Loucy (cell line): ENCODE data around the gene HIPK1.

Source experiments
- H2AFZ ChIP-seq: fragments of 200-600 bp; sonication (generic); 2 replicates; pipeline ENCODE4 v1.6.0; 2016; ENCODE audit warnings: antibody characterized with exemption, mild to moderate bottlenecking, low read length, moderate library complexity
- H3F3A ChIP-seq: fragments of 200-600 bp; 2 replicates; pipeline ENCODE4 v1.6.0; 2016; ENCODE audit warnings: antibody characterized with exemption, low read depth, mild to moderate bottlenecking
- H3K27me3 ChIP-seq: fragments of 200-600 bp; sonication (generic); 2 replicates; pipeline ENCODE4 v1.6.1; 2014; ENCODE audit warnings: low read length, mild to moderate bottlenecking; ENCODE audit not compliant: insufficient read depth, poor library complexity, severe bottlenecking
- H3K36me3 ChIP-seq: fragments of 200-600 bp; sonication (generic); 2 replicates; pipeline ENCODE4 v1.6.1; 2016; ENCODE audit warnings: low read length; ENCODE audit not compliant: insufficient read depth
- H3K4me1 ChIP-seq: fragments of 200-600 bp; sonication (generic); 2 replicates; pipeline ENCODE4 v1.5.1; 2014; ENCODE audit warnings: low read length, mild to moderate bottlenecking; ENCODE audit not compliant: insufficient read depth, poor library complexity, severe bottlenecking
- H3K4me2 ChIP-seq: fragments of 200-600 bp; sonication (generic); 2 replicates; pipeline ENCODE4 v1.6.0; 2014; ENCODE audit warnings: antibody characterized with exemption, low read length, low read depth, mild to moderate bottlenecking; ENCODE audit not compliant: poor library complexity, severe bottlenecking
- H3K4me3 ChIP-seq: fragments of 200-600 bp; sonication (generic); 2 replicates; pipeline ENCODE4 v1.5.1; 2014; ENCODE audit warnings: low read length, mild to moderate bottlenecking, mixed read lengths; ENCODE audit not compliant: poor library complexity, severe bottlenecking
- H3K79me2 ChIP-seq: fragments of 200-600 bp; sonication (generic); 2 replicates; pipeline ENCODE4 v1.6.1; 2014; ENCODE audit warnings: low read length; ENCODE audit not compliant: insufficient read depth
- H3K9ac ChIP-seq: fragments of 200-600 bp; sonication (generic); 2 replicates; pipeline ENCODE4 v1.6.0; 2014; ENCODE audit warnings: mild to moderate bottlenecking, low read depth, low read length, moderate library complexity; ENCODE audit not compliant: poor library complexity, severe bottlenecking
- H3K9me2 ChIP-seq: fragments of 200-600 bp; sonication (generic); replicated peaks from 2 replicates; pipeline ENCODE4 v1.6.1; 2016; ENCODE audit warnings: low read depth, low read length, mixed read lengths
- H3K9me3 ChIP-seq: fragments of 200-600 bp; sonication (generic); 2 replicates; pipeline ENCODE4 v1.6.1; 2014; ENCODE audit warnings: mild to moderate bottlenecking, antibody characterized with exemption, low read length, low read depth; ENCODE audit not compliant: insufficient read depth
- H4K20me1 ChIP-seq: fragments of 200-600 bp; sonication (generic); 2 replicates; pipeline ENCODE4 v1.6.0; 2014; ENCODE audit warnings: antibody characterized with exemption, low read length, mild to moderate bottlenecking; ENCODE audit not compliant: insufficient read depth, poor library complexity, severe bottlenecking
- EZH2phosphoT487 ChIP-seq: fragments of 200-600 bp; IDR thresholded peaks from 2 replicates; pipeline ENCODE4 v1.6.1; 2018; ENCODE audit warnings: antibody characterized with exemption, mild to moderate bottlenecking, moderate library complexity, borderline replicate concordance
- TF ChIP-seq, protein P1 (sequence below): fragments of 200-600 bp; sonication (generic); conservative IDR thresholded peaks from 2 replicates; pipeline ENCODE4 v1.5.1; 2014; ENCODE audit warnings: mild to moderate bottlenecking, antibody characterized with exemption, low read length

The HIPK1 gene

DNA sequence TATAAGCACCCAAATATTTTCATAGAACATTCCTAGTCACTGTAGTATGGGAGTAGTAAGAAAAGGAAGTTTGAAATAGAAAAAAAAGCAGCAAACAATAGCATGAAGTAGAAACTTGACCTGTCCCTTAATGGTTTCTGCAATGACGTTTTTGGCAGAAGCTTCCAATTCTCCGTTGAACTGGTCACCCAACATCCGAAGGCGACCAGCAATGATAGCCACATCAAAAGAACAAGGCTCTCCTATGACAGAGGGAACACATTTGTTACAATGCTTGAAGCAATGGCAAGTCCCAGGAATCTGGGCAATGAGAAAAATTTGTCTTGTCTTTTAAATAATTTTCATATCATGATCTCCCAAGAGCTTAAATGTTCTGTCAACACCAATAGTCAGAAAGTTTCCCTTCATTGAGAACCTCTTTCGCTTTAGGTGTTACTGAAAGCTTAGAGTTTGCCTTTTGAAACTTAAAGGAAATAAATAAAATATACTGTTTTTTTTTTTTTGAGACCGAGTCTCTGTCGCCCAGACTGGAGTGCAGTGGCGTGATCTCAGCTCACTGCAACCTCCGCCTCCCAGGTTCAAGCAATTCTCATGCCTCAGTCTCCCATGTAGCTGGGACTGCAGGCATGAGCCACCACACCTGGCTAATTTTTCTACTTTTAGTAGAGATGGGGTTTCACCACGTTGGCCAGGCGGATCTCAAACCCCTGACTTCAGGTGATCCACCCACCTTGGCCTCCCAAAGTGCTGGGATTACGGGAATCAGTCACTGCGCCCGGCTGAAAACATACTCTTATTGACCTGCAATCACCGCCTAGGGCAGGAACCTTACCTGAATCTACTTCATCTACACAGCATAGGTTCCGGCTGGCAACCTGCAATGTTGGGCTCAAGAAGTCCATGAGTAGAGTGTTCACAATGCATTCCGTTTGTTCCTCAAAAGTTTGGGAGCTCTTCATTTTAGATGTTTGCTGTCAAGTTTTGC, 42.4 kb upstream of the HIPK1 start:
- no peak overlapping the region for H3K9ac ChIP-seq
- peaks cover 3% of the 10 kb centered on the region for H3K4me1 ChIP-seq
- H3K27me3 ChIP-seq = no peaks in the 10 kb centered on the region
- no peaks in the 10 kb centered on the region for H3K79me2 ChIP-seq
- H4K20me1 ChIP-seq = no peaks in the 10 kb centered on the region
- TF ChIP-seq, protein P1, sequence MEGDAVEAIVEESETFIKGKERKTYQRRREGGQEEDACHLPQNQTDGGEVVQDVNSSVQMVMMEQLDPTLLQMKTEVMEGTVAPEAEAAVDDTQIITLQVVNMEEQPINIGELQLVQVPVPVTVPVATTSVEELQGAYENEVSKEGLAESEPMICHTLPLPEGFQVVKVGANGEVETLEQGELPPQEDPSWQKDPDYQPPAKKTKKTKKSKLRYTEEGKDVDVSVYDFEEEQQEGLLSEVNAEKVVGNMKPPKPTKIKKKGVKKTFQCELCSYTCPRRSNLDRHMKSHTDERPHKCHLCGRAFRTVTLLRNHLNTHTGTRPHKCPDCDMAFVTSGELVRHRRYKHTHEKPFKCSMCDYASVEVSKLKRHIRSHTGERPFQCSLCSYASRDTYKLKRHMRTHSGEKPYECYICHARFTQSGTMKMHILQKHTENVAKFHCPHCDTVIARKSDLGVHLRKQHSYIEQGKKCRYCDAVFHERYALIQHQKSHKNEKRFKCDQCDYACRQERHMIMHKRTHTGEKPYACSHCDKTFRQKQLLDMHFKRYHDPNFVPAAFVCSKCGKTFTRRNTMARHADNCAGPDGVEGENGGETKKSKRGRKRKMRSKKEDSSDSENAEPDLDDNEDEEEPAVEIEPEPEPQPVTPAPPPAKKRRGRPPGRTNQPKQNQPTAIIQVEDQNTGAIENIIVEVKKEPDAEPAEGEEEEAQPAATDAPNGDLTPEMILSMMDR = no peak
- TF ChIP-seq EZH2phosphoT487 = no peak
- no peaks in the 10 kb centered on the region for H3F3A ChIP-seq
- H3K4me3 ChIP-seq = no peak overlapping the region
- no peak overlapping the region for H2AFZ ChIP-seq
- H3K36me3 ChIP-seq = no peaks in the 10 kb centered on the region
- H3K9me3 ChIP-seq = no peaks in the 10 kb centered on the region
- no peak overlapping the region for H3K4me2 ChIP-seq
- H3K9me2 ChIP-seq = no peaks in the 10 kb centered on the region

DNA sequence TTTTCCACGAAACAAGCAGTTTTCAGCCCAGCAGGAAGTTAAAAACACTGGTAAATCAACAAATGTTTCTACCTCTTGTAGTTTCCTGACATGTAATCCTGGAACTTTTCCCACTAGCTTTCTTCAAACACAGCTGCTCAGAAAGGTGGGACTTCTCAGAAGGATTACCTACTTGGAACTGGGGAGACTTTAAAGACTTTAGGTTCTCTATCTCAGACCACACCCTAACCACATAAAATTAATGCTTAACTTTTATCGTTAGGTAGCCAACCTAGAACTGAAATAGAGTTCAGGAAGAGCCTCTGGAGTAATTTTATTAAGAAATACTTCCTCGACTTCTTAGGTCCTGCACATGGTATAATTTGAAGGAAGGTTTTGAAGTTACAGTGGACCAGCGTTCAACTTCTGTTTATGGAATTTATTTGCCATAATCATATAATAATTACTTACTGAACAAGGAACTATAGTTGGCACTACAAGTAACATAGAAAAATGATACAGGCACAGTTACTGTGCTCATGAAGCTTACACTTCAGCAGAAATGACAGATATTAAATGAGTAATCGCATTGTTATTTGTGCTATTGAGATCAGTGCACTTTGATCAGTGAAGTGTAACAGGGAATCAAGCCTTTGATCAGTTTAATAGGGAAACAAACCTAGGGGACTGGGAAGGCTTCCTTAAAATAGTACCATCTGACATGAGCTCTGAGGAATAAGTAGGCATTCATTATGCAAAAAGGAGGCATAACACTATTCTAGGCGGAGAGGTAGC, 41.5 kb upstream of the HIPK1 start, which contains the start of gene BCL2L15:
BCL2L15 (minus strand) TSS at position 180 of the 774 bp plus-strand sequence. CDS start 206 bp downstream, outside the sequence.
- Histone ChIP-seq H3K9ac (no peak within 1 kb of the TSS), H3F3A (no peaks in the 10 kb centered on the region), H4K20me1 (no peaks in the 10 kb centered on the region), H3K4me1 (peaks cover 3% of the 10 kb centered on the region), H3K4me3 (no peak within 1 kb of the TSS), H3K36me3 (no peaks in the 10 kb centered on the region), H3K9me3 (no peaks in the 10 kb centered on the region), H2AFZ (no peak within 1 kb of the TSS), H3K27me3 (no peaks in the 10 kb centered on the region), H3K9me2 (no peaks in the 10 kb centered on the region), H3K4me2 (no peak within 1 kb of the TSS), H3K79me2 (no peaks in the 10 kb centered on the region)
- TF ChIP-seq, protein P1 = no peak
- TF ChIP-seq EZH2phosphoT487 = no peak

DNA sequence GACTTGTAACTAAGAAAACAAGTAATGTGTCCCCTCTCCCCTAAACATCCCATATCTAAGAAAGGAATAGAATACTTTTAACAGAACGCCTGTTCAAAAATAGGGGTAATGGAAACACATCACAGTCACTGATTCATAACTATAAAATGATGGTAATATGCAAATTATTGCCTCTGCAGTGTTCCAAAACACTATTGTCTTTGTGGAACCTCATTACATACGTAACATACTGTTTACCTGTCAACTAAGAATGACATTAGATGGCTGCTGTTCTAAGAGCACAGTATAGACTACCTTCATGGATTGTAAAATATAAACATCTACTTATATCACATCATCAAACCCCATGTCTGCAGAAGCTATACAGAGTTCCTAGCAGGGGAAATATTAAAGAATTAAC, 38.3 kb upstream of the HIPK1 start:
- Histone ChIP-seq H3F3A (no peaks in the 10 kb centered on the region), H2AFZ (no peak overlapping the region), H3K4me2 (no peak overlapping the region), H3K9ac (no peak overlapping the region), H3K4me1 (peaks cover 3% of the 10 kb centered on the region), H3K79me2 (no peaks in the 10 kb centered on the region), H3K9me2 (no peaks in the 10 kb centered on the region), H3K36me3 (peaks cover 12% of the 10 kb centered on the region; the same call in 1 of the 2 replicates), H3K9me3 (no peaks in the 10 kb centered on the region), H4K20me1 (no peaks in the 10 kb centered on the region), H3K27me3 (no peaks in the 10 kb centered on the region), H3K4me3 (no peak overlapping the region)
- TF ChIP-seq, protein P1 = no peak
- TF ChIP-seq EZH2phosphoT487 = no peak
